SK-N-MC (cell line): ENCODE results near the gene CD79B.
"Not testable (repeated sequence)": the region's sequence is repeated elsewhere in the genome, so short reads cannot be mapped to it uniquely, and the experiment has no call there.

Source experiments
- EZH2 ChIP-seq: fragments of 200-600 bp; sonication (generic); IDR thresholded peaks from one replicate; pipeline ENCODE4 v1.6.1; 2017; ENCODE audit warnings: antibody characterized with exemption
- FOXP2 ChIP-seq: optimal IDR thresholded peaks from 2 replicates; pipeline ENCODE3; 2011; ENCODE audit warnings: mild to moderate bottlenecking, moderate library complexity; ENCODE audit not compliant: insufficient read depth; ENCODE audit errors: extremely low read length, control extremely low read depth
- POLR2AphosphoS5 ChIP-seq: IDR thresholded peaks from 2 replicates; pipeline ENCODE4 v1.6.1; 2012; ENCODE audit warnings: mild to moderate bottlenecking, low read depth, low read length, borderline replicate concordance

DNA sequence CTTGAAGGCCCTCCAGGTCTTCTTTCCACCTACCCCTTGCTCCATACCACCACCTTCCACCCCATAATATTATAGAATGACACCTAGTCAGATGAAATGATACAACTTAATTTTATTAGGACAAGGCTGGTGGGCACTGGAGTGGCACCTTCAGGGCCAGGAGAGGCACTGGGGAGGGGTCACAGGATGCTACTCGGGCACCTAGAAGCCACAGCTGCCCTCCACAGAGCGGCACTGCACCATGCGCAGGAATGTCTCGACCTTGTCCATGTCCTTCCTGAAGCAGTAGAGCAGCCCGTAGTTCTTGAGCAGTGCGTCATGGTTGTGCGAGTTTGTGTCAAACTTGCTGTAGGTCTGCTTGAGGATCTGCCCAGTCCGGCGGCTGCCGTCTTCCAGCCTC is 37.3 kb downstream of the CD79B start:
- not testable (repeated sequence) for TF ChIP-seq EZH2, POLR2AphosphoS5, FOXP2
